ENCODE results near the gene ADAMTSL1.

Gene ADAMTSL1

DNA sequence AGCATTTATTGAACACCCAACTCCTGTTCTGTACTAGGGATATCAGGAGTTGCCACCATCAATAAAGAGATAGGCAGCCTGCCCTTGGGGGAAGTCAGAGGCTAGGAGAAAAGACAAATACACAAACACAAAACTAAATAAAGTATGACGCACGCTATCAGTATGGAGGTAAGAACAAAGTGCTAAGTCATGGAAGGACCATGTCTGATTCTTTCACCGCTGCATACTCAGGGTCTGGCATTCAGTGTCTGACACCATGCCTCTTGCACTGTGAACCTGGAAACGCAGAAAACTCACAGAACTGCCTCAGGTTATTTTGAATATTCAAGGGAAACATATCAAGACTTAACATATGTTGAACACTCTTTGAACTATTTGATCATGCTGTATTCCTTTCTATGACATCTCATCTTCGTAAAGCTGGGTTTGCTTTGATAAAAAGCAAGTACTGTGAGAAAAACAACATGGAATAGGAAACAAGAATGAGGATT, 65.3 kb downstream of the ADAMTSL1 start:
- H3K27ac ChIP-seq (ENCODE audit: low read length) = no peak overlapping the region
- H3K4me2 ChIP-seq (ENCODE audit: low read length) = no peak overlapping the region

DNA sequence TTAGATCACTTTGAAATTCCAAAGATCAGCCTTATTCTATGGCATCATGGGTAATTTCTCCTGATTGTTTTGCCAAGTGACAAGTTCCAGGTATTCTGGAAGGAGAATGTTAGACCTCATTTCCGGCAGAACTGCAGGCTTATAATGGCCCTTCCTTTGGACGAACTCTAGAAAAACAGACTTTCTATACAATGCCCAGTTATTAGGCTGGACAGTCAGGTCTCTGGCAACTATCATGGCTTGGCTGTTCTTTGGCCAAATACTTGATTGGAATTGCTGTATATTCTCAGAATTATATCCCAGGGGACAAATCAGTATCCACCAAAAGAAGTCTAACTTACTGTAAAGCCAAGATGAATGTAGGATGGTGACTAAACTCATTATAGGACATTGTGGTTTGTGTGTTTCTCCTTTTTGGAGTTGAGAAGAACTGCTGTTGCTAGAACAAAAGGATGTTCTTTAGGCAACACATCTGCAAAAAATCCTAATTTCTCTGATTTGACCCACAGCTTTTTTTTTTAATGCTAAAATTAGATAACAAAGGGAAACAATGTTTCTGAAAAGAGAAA, 69.0 kb downstream of the ADAMTSL1 start:
- Histone ChIP-seq H4K20me1 (ENCODE audit: insufficient read depth, low read length) (no peaks in the 10 kb centered on the region), H3K4me1 (ENCODE audit: low read length) (no peaks in the 10 kb centered on the region), H2AFZ (ENCODE audit: low read depth, low read length) (no peak overlapping the region), H3K4me2 (ENCODE audit: low read length) (no peak overlapping the region), H3K4me3 (ENCODE audit: low read length) (no peak overlapping the region), H3K27ac (ENCODE audit: low read length) (no peak overlapping the region), H3K27me3 (ENCODE audit: low read depth, low read length) (no peaks in the 10 kb centered on the region), H3K9me3 (ENCODE audit: insufficient read depth, low read length) (no peaks in the 10 kb centered on the region), H3K79me2 (ENCODE audit: low read length) (no peaks in the 10 kb centered on the region), H3K36me3 (replicated peaks; ENCODE audit: low read depth, low read length) (no peaks in the 10 kb centered on the region), H3K9ac (ENCODE audit: low read length) (no peak overlapping the region)
- TF ChIP-seq, protein P1, sequence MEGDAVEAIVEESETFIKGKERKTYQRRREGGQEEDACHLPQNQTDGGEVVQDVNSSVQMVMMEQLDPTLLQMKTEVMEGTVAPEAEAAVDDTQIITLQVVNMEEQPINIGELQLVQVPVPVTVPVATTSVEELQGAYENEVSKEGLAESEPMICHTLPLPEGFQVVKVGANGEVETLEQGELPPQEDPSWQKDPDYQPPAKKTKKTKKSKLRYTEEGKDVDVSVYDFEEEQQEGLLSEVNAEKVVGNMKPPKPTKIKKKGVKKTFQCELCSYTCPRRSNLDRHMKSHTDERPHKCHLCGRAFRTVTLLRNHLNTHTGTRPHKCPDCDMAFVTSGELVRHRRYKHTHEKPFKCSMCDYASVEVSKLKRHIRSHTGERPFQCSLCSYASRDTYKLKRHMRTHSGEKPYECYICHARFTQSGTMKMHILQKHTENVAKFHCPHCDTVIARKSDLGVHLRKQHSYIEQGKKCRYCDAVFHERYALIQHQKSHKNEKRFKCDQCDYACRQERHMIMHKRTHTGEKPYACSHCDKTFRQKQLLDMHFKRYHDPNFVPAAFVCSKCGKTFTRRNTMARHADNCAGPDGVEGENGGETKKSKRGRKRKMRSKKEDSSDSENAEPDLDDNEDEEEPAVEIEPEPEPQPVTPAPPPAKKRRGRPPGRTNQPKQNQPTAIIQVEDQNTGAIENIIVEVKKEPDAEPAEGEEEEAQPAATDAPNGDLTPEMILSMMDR (IDR thresholded peaks at IDR 0.05; ENCODE audit: low read depth, low read length) = no peak
- no peak for TF ChIP-seq EZH2phosphoT487 (IDR thresholded peaks at IDR 0.05; ENCODE audit: low read depth)

More for the DNA sequence above, 65.3 kb downstream of the ADAMTSL1 start:
- Histone ChIP-seq H2AFZ (ENCODE audit: low read depth, low read length) (no peak overlapping the region), H3K9me3 (ENCODE audit: insufficient read depth, low read length) (peaks cover 2% of the 10 kb centered on the region; the same call in 1 of the 2 replicates), H3K79me2 (ENCODE audit: low read length) (no peaks in the 10 kb centered on the region), H3K9ac (ENCODE audit: low read length) (no peak overlapping the region), H3K4me3 (ENCODE audit: low read length) (no peak overlapping the region), H3K27me3 (ENCODE audit: low read depth, low read length) (no peaks in the 10 kb centered on the region), H3K36me3 (replicated peaks; ENCODE audit: low read depth, low read length) (no peaks in the 10 kb centered on the region), H3K4me1 (ENCODE audit: low read length) (no peaks in the 10 kb centered on the region), H4K20me1 (ENCODE audit: insufficient read depth, low read length) (no peaks in the 10 kb centered on the region)
- no peak for TF ChIP-seq EZH2phosphoT487 (IDR thresholded peaks at IDR 0.05; ENCODE audit: low read depth)
- TF ChIP-seq, protein P1 (IDR thresholded peaks at IDR 0.05; ENCODE audit: low read depth, low read length) = no peak

DNA sequence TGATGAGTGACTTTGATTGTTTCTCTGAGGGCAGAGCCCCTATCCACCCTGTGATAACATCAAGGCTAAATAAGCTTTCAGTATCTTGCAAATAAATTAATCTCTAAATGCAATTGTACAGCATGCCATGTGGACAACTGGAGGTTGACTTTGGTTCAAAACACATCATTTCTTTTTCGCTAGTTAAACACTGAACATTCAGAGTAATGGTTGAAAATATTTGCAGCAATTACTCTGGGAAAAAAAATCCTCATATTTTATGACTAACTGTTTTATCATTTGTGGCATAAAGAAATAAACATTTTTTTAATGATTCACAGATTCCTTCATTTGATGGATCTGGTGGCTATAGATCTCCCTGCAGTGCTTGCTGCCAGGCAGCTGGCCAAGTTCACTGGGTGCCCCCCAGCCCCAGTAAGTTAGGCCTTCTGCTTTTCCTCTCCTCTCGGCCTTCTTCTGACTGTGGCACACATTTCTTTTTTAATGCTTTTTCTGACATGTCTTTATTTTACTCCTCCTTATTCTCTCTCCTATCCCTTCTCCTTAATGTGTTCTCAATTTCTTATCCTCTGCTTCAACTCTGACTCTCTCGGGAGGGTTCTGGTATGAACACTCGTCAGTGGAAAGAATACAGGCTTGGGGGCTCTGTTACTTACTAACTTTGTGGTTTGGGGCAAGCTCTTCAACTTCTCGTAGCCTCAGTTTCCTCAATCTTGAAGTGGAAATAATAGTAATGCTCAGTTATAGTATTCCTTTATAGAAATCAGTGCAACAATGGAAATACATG, 69.6 kb downstream of the ADAMTSL1 start:
- no peak overlapping the region for H3K9ac ChIP-seq (ENCODE audit: low read length)
- no peaks in the 10 kb centered on the region; the same call in 1 of the 2 replicates for H3K27me3 ChIP-seq (ENCODE audit: low read depth, low read length)
- no peaks in the 10 kb centered on the region for H3K9me3 ChIP-seq (ENCODE audit: insufficient read depth, low read length)
- H2AFZ ChIP-seq (ENCODE audit: low read depth, low read length) = no peak overlapping the region
- H3K4me2 ChIP-seq (ENCODE audit: low read length) = no peak overlapping the region
- no peaks in the 10 kb centered on the region for H4K20me1 ChIP-seq (ENCODE audit: insufficient read depth, low read length)
- no peaks in the 10 kb centered on the region for H3K36me3 ChIP-seq (replicated peaks; ENCODE audit: low read depth, low read length)
- TF ChIP-seq, protein P1 (IDR thresholded peaks at IDR 0.05; ENCODE audit: low read depth, low read length) = no peak
- TF ChIP-seq EZH2phosphoT487 (IDR thresholded peaks at IDR 0.05; ENCODE audit: low read depth) = no peak
- no peak overlapping the region for H3K27ac ChIP-seq (ENCODE audit: low read length)
- H3K4me3 ChIP-seq (ENCODE audit: low read length) = no peak overlapping the region
- H3K4me1 ChIP-seq (ENCODE audit: low read length) = no peaks in the 10 kb centered on the region
- no peaks in the 10 kb centered on the region for H3K79me2 ChIP-seq (ENCODE audit: low read length)

DNA sequence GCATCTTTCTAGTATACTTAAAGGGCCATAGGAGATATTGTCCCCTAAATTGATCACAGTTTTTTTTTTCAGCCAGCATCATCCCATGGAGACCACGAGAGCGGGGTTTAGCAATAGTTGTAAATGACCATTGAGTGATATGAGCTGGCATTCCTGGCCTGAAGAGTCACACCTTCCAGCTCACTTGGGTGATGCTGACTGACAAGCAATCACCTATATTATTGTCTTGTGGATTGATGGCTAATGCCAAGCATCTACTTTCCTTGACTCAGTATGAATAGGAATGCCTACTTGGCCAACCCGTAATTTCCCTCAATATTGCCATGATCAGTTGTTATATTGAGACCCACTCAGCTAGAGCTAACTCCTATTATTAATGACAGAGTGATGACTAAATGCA, 70.5 kb downstream of the ADAMTSL1 start:
- Histone ChIP-seq H3K4me2 (ENCODE audit: low read length) (no peak overlapping the region), H3K27ac (ENCODE audit: low read length) (no peak overlapping the region), H4K20me1 (ENCODE audit: insufficient read depth, low read length) (no peaks in the 10 kb centered on the region), H3K36me3 (replicated peaks; ENCODE audit: low read depth, low read length) (no peaks in the 10 kb centered on the region), H3K79me2 (ENCODE audit: low read length) (no peaks in the 10 kb centered on the region), H2AFZ (ENCODE audit: low read depth, low read length) (no peak overlapping the region), H3K4me1 (ENCODE audit: low read length) (no peaks in the 10 kb centered on the region), H3K9ac (ENCODE audit: low read length) (no peak overlapping the region), H3K4me3 (ENCODE audit: low read length) (no peak overlapping the region), H3K27me3 (ENCODE audit: low read depth, low read length) (no peaks in the 10 kb centered on the region; the same call in 1 of the 2 replicates), H3K9me3 (ENCODE audit: insufficient read depth, low read length) (no peaks in the 10 kb centered on the region)
- TF ChIP-seq, protein P1 (IDR thresholded peaks at IDR 0.05; ENCODE audit: low read depth, low read length) = no peak
- no peak for TF ChIP-seq EZH2phosphoT487 (IDR thresholded peaks at IDR 0.05; ENCODE audit: low read depth)

Measured in OCI-LY3 (cell line).